Activated naive CD4-positive, alpha-beta T cell treated with anti-CD3 and anti-CD28 coated beads, Interleukin-2, amount 50 U/mL, for 24 hours (primary cell): ENCODE results near the gene ARHGAP10.

ENCODE experiments used
- H3K27ac Mint-ChIP-seq: one replicate; pipeline ENCODE4 v1.8.0; 2021; ENCODE audit warnings: mild to moderate bottlenecking, mixed read lengths
- H3K27me3 Mint-ChIP-seq: one replicate; pipeline ENCODE4 v1.8.0; 2021; ENCODE audit warnings: mixed read lengths
- H3K36me3 Mint-ChIP-seq: one replicate; pipeline ENCODE4 v1.8.0; 2021; ENCODE audit warnings: mixed read lengths
- H3K4me1 Mint-ChIP-seq: one replicate; pipeline ENCODE4 v1.8.0; 2021; ENCODE audit warnings: mixed read lengths
- H3K4me3 Mint-ChIP-seq: one replicate; pipeline ENCODE4 v1.8.0; 2021; ENCODE audit warnings: mild to moderate bottlenecking, mixed read lengths
- H3K9me3 Mint-ChIP-seq: one replicate; pipeline ENCODE4 v1.8.0; 2021; ENCODE audit warnings: mixed read lengths

ARHGAP10 gene

GRCh38 chr4:147731580-147732517, at the start of gene ARHGAP10:
TSS of gene ARHGAP10 (plus strand) at chr4:147732088. CDS start at chr4:147732302, 214 bp downstream.
- Mint-ChIP-seq H3K4me3 (peak within 1 kb of the TSS; percentile 90), H3K27me3 (peaks cover 7% of the 10 kb centered on the region), H3K27ac (peak within 1 kb of the TSS; percentile 84), H3K36me3 (no peaks in the 10 kb centered on the region), H3K9me3 (no peaks in the 10 kb centered on the region), H3K4me1 (peaks cover 23% of the 10 kb centered on the region)

DNA sequence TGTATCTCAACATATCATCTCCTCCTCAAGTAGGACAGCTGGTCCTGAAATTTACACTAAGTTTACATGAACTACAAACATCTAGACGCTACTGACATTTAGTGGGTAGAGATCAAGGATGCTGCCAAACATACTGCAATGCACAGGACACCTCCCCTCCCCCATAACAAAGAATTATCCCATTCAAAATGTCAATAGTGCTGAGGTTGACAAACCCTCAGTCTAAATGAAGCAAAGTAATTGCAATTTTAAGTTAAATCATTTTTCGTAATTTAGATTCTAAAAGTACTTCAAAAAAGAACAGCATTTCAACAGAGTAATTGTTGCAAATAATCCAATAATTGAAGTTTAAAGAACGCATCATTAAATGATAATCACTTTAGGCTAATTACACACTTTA, 49.1 kb upstream of the ARHGAP10 start:
- H3K27me3 Mint-ChIP-seq = peaks cover 2% of the 10 kb centered on the region
- H3K4me1 Mint-ChIP-seq = peaks cover 39% of the 10 kb centered on the region
- H3K36me3 Mint-ChIP-seq = peaks cover 6% of the 10 kb centered on the region
- H3K4me3 Mint-ChIP-seq = peak overlapping the region; percentile 91
- no peaks in the 10 kb centered on the region for H3K9me3 Mint-ChIP-seq
- H3K27ac Mint-ChIP-seq = peak overlapping the region; percentile 89

DNA sequence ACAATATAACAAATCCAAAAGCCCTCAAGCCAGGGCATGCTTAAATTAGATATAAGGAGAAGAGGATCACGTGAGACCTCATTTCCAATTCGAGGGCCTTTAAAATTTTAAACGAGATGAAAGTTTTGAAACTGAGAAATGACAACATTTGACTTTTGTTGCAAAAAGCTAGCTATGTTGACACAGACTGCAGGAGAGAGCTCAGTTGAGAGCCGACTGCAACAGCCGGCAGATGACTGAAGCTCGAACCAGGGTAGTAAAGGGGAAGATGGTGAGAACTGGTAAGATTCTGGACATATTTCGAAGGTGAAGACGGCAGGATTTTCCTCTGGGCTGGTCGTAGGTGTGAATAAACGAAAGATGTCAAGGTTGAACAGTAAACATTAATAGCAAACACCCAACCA, 48.7 kb upstream of the ARHGAP10 start:
- peaks cover 6% of the 10 kb centered on the region for H3K36me3 Mint-ChIP-seq
- peaks cover 39% of the 10 kb centered on the region for H3K4me1 Mint-ChIP-seq
- H3K27ac Mint-ChIP-seq = peak overlapping the region; percentile 89
- H3K4me3 Mint-ChIP-seq = peak overlapping the region; percentile 91
- peaks cover 2% of the 10 kb centered on the region for H3K27me3 Mint-ChIP-seq
- no peaks in the 10 kb centered on the region for H3K9me3 Mint-ChIP-seq

- Mint-ChIP-seq H3K27ac (peak within 1 kb of the TSS; percentile 96), H3K27me3 (peaks cover 2% of the 10 kb centered on the region), H3K4me3 (peak within 1 kb of the TSS; percentile 91), H3K4me1 (peaks cover 39% of the 10 kb centered on the region), H3K36me3 (peaks cover 5% of the 10 kb centered on the region), H3K9me3 (no peaks in the 10 kb centered on the region)
Measured at GRCh38 chr4:147683717-147684700, 47.9 kb upstream of the ARHGAP10 start, which contains the start of gene PRMT9. TSS of gene PRMT9 (minus strand) at chr4:147684163. CDS start at chr4:147683987, 176 bp downstream.

DNA sequence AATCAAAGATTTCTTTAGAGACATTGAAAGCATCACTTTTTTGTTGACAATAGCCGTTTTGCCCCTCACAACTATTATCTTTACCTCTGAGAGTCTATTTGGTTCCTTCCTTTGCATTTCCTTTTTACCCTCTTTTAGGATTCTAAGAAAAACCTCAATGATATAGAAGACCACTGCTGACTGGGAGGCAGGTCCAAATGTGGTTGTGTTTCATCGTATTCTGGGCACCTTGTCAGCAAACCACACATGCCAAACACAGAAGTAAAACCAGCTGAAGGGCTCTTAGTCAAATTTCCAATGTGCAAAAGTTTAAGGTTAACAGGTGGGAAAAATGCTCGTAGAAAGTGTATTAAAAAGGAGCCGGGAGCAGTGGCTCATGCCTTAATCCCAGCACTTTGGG, 42.8 kb upstream of the ARHGAP10 start:
- H3K27ac Mint-ChIP-seq = no peak overlapping the region
- H3K36me3 Mint-ChIP-seq = peaks cover 2% of the 10 kb centered on the region
- H3K27me3 Mint-ChIP-seq = peaks cover 10% of the 10 kb centered on the region
- no peaks in the 10 kb centered on the region for H3K9me3 Mint-ChIP-seq
- H3K4me1 Mint-ChIP-seq = peaks cover 10% of the 10 kb centered on the region
- no peak overlapping the region for H3K4me3 Mint-ChIP-seq

DNA sequence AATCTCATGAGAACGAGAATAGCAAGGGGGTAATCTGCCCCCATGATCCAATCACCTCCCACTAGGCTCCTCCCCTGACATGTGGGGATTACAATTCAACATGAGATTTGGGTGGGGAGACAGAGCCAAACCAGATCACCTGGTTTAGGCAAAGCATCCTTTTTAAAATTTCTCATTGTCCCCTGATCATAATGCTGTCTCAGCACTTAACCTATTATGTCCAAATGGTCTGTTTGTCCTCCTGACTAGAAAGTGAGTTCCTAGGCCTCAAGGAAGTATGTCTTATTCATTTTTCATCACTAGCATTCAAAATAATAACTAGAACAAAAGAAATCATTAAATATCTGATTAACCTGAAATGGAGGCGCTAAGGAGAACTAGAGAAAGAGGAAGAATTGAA, 40.1 kb upstream of the ARHGAP10 start:
- Mint-ChIP-seq H3K9me3 (no peaks in the 10 kb centered on the region), H3K27ac (no peak overlapping the region), H3K27me3 (peaks cover 9% of the 10 kb centered on the region), H3K4me3 (no peak overlapping the region), H3K36me3 (peaks cover 2% of the 10 kb centered on the region), H3K4me1 (no peaks in the 10 kb centered on the region)

GRCh38 chr4:147693218-147693617, 38.7 kb upstream of the ARHGAP10 start:
- no peaks in the 10 kb centered on the region for H3K4me1 Mint-ChIP-seq
- H3K27me3 Mint-ChIP-seq = peaks cover 9% of the 10 kb centered on the region
- no peak overlapping the region for H3K4me3 Mint-ChIP-seq
- H3K36me3 Mint-ChIP-seq = peaks cover 2% of the 10 kb centered on the region
- no peaks in the 10 kb centered on the region for H3K9me3 Mint-ChIP-seq
- H3K27ac Mint-ChIP-seq = no peak overlapping the region

DNA sequence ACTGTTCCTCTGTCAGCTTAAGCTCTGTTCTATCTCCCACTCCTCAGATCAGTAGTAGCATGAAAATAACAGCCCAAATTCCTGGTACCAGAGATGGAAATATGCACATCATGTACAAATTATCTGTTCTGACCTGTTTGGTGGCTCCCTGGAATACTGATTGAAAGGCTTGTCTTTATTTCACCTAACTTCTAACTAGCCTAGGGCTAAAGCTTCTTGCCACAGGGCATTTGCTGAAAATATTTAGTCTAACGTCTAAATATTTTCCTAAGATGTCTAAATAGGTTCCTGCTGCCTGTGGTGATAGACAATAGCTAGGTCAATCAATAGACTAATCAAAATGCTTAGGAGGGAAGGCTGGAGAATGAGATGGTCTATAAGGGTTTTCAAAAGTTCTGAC, 35.0 kb upstream of the ARHGAP10 start:
- Mint-ChIP-seq H3K27ac (no peak overlapping the region), H3K27me3 (peaks cover 7% of the 10 kb centered on the region), H3K36me3 (peaks cover 2% of the 10 kb centered on the region), H3K9me3 (no peaks in the 10 kb centered on the region), H3K4me3 (no peak overlapping the region), H3K4me1 (no peaks in the 10 kb centered on the region)

DNA sequence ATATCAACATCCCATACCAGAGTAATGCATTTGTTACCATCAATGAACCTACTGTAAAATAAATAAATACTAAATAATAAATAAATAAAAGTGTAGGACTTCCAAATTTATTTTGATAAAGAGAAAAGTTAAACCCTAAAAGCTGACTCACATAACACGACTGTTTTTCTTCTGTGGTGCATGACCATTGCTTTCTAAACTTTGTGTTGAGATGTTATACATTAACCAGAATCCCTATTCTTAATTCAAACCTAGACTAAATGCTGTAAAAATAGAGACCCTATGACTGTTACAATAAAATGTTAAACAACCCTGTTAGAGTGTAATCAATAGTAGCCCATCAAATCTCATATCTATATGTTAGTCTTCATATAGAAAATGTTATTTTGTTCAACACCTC, 27.0 kb upstream of the ARHGAP10 start:
- no peak overlapping the region for H3K27ac Mint-ChIP-seq
- no peaks in the 10 kb centered on the region for H3K27me3 Mint-ChIP-seq
- no peak overlapping the region for H3K4me3 Mint-ChIP-seq
- H3K36me3 Mint-ChIP-seq = no peaks in the 10 kb centered on the region
- H3K9me3 Mint-ChIP-seq = no peaks in the 10 kb centered on the region
- H3K4me1 Mint-ChIP-seq = no peaks in the 10 kb centered on the region

- H3K4me1 Mint-ChIP-seq = no peaks in the 10 kb centered on the region
Measured at GRCh38 chr4:147707892-147708672, 23.8 kb upstream of the ARHGAP10 start.

DNA sequence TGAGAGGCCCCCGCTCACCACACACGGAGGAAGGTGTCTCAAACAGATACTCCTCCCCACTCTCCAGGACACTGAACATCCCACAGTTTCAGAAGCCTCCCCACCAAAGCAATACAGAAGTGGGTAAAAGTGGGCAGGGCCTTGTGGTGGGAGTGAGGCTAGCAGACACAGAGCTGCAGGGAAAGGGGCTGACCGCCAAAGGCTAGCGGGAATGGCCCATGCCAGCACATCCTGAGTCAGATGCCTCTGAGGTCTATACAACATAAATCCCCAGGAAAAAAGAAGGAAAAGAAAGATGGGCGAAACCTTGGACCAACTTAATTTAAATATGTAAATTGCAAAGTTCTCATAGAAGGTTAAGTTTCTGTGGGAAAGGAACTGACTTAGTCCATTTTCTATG, 21.9 kb upstream of the ARHGAP10 start:
- Mint-ChIP-seq H3K4me1 (no peaks in the 10 kb centered on the region), H3K4me3 (no peak overlapping the region), H3K27ac (no peak overlapping the region), H3K36me3 (no peaks in the 10 kb centered on the region), H3K9me3 (no peaks in the 10 kb centered on the region), H3K27me3 (no peaks in the 10 kb centered on the region)

More at GRCh38 chr4:147707892-147708672, 23.8 kb upstream of the ARHGAP10 start:
- Mint-ChIP-seq H3K9me3 (no peaks in the 10 kb centered on the region), H3K27me3 (no peaks in the 10 kb centered on the region), H3K36me3 (no peaks in the 10 kb centered on the region), H3K27ac (no peak overlapping the region), H3K4me3 (no peak overlapping the region)

DNA sequence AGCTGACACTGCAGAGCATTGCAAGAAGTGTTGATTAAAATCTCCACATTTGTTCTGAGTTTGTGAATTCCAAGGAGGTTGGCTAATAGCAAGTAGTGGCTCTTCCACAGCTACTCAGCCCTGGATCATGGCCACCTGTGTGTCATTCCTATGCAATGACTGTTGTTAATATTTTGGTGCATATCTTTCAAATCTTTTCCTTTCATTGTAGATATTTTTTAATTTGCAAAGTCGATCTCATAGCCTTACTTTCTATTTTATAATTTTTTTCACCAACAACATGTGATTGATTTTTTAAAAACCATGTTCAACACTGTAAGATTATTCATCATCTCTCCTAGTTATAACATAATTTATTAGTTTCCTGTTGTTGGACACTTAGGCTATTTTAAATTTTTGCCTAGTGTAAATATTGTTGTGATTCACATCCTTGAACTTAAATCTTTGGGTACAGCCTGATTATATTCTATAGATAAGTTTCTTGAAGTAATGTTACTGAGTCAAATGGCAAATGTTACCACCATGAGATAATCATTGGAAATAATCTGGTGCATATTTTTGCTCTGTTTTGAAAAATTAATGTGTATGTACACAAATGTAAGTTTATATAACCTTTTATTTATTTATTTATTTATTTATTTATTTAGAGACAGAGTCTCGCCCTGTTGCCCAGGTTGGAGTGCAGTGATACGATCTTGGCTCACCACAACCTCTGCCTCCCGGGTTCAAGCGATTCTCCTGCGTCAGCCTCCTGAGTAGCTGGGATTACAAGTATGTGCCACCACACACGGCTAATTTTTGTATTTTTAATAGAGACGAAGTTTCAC, 17.1 kb upstream of the ARHGAP10 start:
- Mint-ChIP-seq H3K27ac (no peak overlapping the region), H3K4me3 (no peak overlapping the region), H3K36me3 (no peaks in the 10 kb centered on the region), H3K4me1 (no peaks in the 10 kb centered on the region), H3K9me3 (no peaks in the 10 kb centered on the region), H3K27me3 (peaks cover 3% of the 10 kb centered on the region)

GRCh38 chr4:147717878-147718277, 14.0 kb upstream of the ARHGAP10 start:
- no peak overlapping the region for H3K27ac Mint-ChIP-seq
- H3K27me3 Mint-ChIP-seq = peaks cover 3% of the 10 kb centered on the region
- no peaks in the 10 kb centered on the region for H3K36me3 Mint-ChIP-seq
- H3K4me1 Mint-ChIP-seq = no peaks in the 10 kb centered on the region
- H3K9me3 Mint-ChIP-seq = no peaks in the 10 kb centered on the region
- H3K4me3 Mint-ChIP-seq = no peak overlapping the region

DNA sequence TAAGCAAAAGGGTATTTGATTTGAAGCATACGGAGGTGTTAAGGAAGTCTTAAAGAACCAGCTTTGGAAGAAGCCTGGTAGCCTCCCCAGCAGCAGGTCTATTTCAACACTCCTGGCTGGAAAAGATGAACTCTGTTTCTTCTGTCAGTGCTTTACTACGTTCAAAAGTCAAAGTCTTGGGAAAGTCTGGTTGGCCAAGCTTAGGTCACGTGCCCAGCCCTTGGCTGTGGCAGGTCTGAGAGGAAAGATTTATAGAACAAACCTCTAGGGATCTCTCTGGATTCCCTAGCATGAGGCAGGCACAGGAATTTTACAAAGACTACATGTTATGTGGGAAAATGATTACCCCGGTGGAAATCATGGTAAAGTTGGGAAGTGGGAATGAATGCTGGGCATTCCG, 8.6 kb upstream of the ARHGAP10 start:
- Mint-ChIP-seq H3K9me3 (no peaks in the 10 kb centered on the region), H3K36me3 (no peaks in the 10 kb centered on the region), H3K4me3 (no peak overlapping the region), H3K27ac (no peak overlapping the region), H3K27me3 (no peaks in the 10 kb centered on the region), H3K4me1 (no peaks in the 10 kb centered on the region)
